NCI-H2081 treated with DMSO at 0.1 percent for 48 hours (cell line): ENCODE data around the gene RLIM.

Source experiments
- DNase-seq: peaks from one replicate; lab custom pipeline; 2025; lab: John Stamatoyannopoulos, UW

Gene RLIM

GRCh38 chrX:74536832-74537371, 77.5 kb downstream of the RLIM start:
- no peak for DNase-seq

GRCh38 chrX:74536152-74536831, 78.1 kb downstream of the RLIM start:
- DNase-seq: peak; percentile 12

DNA sequence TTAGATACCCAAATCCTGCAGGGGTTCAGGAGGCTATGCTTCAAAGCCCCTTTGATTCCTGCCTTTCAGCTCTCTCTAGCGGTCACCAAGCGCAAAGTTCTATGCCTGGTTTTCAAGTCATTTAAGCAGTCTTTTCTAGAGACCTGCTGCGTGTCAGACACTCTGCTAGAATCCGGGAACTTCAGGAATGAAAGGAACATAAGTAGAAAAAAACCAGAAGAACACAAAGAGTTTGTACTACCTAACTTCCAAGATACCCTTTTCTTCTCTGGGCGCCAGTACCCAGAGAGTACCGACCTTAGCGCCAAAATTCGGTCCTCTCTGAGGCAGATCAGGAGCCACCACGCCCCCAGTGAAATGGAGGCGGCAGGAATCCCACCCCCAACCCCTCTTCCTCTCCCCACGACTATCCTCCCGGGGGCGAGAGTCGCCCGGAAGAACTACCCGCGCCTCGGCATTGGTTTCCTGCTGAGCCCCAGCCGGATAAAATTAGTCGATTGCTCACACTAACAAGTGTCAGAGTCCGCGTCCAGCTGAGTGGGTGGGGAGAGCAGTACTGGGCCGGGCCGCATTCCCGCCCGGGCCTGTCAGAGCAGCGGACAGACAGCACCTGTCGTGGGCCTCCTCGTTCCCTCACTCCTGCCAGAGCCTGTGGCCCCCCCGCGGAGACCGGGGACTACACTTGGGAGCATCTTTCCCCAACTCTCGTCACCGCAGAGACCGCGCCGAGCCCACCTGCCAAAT, 78.8 kb downstream of the RLIM start:
- DNase-seq: no peak
